ENCODE measurements around the gene ACSS1.

The ACSS1 gene

DNA sequence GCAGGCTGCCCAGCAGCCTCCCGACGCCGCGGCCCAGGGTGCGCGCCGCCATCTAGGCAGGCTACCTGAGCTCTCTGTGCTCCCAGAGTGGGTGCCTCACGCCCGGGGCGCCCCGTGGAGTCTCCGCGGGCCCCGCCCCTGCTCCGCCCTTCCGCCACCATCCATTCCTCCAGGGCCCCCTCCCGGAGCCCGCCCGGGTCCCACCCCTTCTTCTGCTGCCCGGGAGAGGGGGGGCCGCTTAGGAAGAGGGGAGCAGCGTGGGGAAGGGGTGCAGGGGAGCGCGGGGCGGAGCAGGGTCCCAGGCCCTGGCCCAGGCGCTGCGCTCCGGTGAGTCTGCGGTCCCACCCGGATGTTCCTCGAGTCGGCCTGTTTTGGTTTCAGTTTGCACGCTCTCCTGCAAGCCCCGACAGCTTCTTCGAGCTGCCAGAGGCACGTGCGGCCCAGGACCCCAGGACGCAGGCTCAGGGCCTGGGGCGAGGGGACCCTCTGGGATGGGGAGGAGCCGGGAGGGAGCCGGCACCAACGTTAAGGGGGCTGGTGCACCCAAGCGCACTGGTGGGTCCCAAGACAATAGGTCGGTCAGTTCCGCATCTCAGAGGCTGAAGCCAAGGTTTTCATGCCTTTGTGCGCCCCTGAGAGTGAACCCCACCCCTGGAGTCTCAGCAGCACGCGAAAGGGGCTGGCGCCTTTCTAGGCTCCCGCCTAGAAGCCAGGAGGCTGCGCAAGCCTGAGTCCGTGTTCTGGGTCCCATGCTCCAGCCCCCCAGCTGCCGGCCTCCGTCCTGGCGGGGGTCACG is at the start of gene ACSS1:
ACSS1 (minus strand) TSS at position 89 of the 796 bp plus-strand sequence; CDS start at position 52, 37 bp downstream.
- DNase-seq, result no peak

DNA sequence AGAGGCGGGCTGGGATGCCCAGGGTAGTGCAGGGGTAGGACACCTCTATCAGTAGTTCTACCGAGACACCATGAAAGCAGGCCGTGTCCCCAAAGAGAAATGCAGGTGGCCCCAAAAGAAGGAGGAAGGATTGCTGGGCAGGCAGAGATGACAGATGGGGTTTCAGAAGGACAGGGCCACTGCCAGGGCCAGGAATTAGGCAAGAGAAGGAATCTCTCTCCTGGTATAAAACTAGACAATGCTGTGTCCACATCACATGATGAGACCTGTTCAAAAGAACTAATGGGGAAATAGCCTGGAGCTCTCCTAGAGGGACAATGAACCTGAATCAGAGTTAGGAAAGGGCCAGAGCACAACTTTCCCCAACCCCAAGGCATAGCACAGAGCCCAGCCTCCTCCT is 45.6 kb upstream of the ACSS1 start:
- no peak for DNase-seq

DNA sequence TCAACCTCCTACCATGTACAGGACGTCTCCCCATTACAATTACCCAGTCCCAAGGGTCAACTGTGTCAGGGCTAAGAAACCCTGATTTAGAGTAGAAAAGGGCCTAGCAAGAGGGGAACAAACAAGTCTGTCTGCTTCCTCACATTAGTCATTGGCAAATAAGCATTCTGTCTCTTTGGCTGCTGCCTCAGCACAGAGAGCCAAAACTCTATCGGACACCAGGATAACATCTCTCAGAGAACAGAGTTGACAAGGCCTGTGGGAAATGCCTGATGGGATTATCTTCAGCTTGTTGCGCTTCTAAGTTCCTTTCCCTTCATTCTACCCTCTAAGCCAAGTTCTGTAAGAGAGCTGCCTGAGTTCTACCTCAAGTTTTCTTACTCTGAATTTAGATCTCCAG is 43.0 kb upstream of the ACSS1 start:
- DNase-seq, result no peak

DNA sequence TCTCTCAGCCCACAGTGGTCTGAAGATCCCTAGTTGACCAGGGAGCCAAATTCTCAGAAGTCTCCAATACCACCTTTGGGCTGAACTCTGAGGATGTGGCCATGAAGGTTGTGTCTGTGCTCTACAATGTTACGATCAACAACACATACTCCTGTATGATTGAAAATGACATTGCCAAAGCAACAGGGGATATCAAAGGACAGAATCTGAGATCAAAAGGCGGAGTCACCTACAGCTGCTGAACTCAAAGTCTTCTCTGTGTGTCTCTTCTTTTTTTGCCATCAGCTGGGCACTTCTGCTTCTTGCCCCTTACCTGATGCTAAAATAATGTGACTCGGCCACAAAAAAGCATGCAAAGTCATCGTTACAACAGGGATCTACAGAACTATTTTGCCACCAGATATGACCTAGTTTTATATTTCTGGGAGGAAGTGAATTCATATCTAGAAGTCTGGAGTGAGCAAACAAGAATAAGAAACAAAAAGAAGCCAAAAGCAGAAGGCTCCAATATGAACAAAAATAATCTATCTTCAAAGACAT is 41.7 kb upstream of the ACSS1 start:
- no peak for DNase-seq

DNA sequence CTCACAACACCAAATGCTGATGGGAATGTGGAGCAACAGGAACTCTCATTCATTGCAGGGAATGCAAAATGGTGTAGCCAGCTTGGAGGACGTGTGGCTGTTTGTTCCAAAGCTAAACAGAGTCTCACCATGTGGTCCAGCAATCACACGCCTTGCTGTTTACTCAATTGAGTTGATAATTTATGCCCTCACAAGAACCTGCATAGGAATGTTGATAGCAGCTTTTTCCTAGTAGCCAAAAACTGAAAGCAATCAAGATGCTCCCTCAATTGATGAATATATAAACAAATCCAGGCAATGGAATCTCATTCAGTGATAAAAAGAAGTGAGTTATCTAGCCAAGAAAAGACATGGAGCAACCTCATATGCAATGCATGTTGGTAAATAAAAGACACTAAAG is 39.6 kb upstream of the ACSS1 start:
- DNase-seq, result no peak

DNA sequence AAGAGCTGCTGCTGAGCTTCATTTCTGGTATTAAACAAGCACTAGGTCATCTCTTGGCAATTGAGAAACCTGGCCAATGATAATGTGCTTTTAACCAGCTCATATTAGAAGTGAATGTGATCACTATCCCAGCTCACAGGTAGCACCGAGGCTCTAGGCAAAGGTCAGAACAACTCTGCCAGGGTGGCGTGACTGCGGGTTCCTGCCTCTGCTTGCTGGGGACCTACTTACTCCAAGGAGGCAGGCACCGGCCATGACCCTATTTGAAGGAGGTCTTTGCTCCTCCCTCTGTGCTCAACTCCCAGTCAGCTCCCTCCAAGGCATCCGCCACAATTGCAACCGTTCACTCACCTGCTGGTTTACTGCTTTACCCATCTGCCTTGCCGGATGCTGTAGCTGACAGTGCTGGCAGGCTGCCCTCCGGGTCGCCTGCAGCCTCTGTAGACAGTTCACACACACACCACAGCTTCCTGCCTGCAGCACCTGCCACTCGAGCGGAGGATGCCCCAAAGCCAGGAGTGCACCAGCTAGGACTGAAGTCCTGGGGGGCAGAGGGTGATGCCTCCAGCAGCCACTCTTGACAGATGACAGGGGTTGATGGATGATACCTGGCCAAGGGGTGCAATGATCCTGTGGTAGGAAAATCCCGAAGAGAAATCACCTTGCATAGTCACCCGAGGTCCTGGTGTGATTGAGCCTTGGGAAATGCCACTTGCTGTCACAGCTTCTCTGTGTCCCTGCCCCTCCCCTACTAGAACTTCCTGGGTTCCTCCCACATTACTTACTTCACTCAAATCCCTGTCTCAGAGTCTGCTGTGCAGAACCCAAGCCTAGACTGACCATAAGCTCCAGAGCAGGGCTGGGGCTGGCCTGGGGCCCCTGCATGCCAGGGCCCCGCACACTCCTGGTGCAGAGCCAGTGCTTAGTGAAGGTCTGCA is 32.8 kb upstream of the ACSS1 start:
- DNase-seq, result peak in 1 of 2 experiments; percentile 6

DNA sequence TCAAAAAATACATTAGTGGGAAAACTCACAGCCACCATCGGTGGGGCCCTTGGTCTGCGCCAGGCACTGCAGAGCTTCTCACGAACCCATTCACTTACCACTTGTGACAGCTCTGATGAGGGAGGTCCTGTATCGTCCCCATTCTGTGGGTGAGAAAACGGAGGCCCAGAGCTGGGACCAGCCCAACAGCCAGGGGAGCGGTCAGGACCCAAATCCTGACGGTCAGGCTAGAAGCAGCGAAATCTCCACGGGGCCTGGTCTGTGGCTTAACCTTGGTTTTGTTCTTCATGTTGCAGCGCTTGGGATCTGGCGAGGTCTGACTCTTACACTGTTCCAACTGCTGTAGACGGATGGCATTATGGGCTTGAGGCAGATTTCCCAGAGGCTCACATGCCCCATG is 31.7 kb upstream of the ACSS1 start:
- no peak for DNase-seq

DNA sequence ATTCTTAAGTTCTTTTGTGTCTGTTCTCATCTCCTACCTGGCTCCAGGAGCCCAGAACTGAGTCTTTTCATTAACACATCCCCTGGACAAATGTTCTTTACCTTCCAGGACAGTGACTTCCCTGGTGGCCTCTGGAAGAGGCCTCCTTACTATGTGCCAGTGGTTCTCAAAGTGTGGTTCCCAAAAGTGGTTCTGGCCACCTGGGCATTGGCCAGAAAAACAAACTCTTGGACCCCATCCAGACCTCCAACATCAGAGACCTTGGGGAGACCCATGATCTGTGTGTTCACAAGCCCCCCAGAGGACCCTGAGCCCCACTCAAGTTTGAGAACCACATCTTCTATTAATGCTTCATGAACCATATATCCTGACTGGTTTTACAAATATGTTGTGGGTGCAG is 31.2 kb upstream of the ACSS1 start:
- DNase-seq, result no peak

DNA sequence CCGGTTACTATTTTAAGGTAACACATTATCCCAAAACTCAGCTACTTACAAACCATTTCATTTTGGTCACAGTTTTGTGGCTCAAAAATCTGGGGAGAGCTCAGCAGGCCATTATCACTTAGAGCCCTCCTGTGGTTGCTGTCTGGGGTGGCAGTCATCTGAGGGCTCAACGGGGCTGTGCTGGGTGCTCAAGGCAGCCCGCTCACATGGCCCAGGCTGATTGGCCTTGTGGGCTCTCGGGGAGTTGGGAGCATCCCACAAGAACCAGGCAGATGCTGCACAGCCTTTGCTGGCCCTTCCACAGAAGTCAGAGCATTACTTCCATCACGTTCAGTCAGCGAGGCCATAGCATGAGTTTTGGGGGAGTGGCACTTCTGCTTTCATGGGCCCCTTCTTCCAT is 30.3 kb upstream of the ACSS1 start:
- DNase-seq, result no peak

DNA sequence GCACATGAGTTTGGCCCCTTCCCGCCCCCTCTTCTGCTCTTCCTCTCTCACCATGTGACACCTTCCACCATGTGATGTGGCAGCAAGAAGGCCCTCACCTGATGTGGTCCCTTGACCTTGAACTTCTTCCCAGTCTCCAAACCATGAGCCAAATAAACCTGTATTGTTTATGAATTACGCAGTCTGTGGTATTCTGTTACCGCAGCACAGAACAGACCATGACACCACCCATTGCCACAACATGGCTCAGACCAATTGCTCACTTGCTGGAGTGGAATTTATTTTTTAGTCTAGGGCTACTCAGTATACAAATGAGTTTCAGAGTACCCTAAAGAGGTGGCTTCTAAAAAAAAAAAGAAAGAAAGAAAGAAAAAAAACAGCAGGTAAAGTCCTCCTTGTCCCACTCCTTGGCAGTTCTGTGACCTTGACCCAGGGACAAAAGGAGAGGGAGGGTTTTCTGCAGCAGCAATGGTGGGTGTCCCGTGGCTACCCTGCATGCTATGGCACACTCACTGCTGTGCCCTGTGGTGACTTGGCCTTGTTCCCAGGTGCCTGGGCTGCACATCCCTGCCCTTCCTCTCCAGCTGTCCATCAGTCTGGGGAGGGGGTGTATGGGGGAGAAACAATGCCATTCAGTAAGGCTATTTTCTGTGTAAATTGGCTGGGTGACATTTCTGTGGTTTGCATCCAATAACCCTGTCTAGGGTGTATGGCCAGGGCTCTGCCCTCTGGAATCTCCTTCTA is 29.4 kb upstream of the ACSS1 start:
- DNase-seq, result no peak

DNA sequence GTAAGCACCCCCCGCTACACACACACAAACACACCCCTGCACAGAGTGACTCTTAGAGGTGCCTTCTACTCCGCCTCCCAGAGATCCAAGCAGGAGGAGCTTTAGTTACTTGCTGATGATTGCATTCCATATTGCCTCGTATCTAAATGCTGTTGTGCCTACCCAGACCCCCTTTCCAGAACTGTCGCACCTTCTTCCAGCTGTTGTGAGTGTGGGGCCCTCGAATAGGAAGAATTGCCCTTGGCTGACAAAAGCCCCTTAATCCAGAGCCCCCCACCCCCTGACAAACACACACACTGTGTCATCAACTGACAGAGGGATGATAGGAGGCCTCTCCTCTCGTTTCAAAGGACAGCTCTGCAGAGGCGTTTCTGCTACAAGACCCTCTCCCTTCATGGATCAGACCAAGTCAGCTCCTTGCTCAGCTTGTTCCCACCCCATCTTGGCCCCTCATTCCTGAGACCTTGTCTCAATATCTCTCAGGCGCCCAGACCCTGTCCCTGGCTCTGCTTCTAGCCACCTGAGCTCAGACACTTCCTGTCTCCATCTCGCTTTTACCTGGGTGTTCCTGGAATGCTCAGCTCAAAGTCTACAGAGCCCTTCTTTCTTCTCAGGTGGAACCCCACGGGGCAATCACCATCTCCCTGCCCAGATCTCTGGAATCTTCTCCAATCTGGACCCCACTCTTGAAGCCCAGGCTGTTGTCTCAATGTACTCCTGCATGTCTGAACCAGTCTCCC is 28.0 kb upstream of the ACSS1 start:
- no peak for DNase-seq

DNA sequence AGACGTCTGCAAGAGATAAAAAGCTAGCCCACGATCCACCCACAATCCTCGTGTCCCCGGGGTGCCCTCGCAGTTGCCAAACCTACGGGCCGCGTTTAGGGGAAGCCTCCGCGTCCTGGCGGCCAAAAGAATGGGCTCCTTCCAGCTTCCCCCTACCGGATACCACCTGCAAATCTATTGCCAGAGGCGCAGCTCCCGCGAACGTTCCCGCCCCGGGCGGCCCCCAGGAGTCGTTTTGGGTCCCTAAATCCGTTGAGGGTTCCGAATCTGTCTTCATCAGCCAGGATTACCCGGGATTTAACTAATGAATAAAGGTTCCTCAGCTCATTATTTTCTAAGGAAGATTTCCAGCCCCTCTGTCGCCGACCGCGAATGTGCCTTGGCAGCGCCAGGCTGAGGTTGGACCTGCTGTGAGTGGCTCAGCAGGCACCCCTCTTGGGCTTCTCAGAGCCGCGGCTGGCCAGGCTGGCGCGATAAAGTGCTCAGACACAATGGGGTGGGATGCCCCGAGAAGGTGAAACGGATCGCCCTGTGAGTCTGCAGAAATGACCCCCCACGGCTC is 26.8 kb upstream of the ACSS1 start:
- DNase-seq, result no peak

DNA sequence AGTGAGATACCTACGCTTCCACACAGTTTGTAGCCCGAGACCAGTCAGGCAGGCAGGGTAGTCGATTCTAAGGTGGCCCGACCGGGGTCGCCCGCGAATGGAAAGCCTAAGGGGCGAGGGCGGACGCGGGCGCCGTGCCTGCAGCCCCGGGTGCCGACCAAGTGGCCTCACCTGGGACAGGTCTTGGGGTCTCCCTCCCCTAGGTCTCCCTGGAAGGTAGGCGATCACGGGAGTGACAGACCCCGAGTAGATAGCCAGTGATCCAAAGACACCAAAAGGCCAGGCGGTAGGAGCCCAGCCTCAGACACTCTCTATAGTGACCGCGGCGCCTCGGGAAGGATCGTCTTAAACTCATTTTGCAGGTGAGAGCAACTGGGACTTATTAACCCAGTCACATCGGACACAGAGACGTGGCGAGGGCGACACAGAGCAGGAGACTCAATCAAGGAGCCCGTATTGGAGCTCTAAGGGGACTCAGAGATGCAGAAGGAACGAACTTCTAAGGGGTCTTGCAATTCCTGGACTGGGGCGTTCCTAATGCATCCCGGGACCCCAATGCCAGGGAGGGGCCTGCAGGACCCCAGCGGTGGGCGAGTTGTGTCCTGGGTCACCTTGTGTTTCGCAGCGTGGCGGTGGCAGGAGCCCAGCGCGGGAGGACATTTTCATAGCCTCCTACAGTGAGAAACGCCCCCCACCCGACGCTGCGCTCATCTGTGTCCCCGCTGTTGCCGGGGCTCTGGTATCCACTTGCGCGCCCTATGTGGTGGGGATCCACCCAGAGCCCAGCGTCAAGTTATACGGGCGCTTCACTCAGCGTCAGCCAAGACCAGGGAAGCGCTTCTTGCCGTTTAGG is 26.1 kb upstream of the ACSS1 start:
- no peak for DNase-seq

DNA sequence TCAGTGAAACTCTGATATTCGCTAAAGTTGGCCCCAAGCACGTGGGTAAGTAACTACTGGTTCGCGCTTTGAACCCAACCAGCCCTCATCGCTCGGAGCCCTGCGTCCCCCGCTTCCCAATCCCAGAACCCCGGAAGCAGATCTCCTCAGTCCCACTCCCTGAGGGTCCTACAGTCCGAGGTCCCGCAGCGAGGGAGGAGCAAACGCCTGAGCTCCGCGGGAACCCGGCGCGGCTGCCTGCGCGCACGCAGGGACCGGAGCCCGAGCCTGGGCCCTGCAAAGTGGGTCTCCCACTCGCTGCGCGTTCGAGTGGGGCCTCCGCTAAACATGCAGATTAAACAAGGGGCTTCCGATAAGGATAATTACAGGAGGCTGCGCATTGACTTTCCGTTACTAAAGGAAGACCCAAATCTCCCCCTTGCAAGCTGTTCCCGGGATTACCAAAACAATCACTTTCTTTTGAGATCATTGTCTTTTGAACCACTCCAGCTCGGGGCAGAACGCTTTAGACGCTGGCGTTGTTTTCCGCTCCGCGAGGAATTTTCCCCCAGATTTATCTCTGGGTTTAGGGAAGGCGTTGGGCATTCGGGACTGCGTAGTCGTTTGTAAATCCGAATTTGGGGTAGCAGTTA is 25.3 kb upstream of the ACSS1 start:
- no peak for DNase-seq

DNA sequence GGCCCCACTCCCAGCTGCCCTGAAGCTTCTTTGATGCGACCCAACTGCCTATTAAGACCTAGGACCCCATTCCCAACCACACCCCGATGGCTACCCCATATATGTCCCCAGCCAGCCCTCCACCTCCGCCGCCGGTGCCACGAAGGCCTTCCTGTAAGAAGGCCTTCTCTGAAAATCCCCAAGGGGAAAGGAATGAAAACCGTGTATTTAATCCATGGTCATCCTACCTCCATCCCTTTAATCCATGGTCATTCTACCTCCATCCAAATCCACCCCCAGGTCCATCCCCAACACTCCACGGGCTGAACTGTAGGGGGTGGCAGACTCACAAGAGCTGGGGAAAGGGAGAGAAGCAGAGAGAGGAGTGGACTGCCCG is 24.5 kb upstream of the ACSS1 start:
- no peak for DNase-seq

DNA sequence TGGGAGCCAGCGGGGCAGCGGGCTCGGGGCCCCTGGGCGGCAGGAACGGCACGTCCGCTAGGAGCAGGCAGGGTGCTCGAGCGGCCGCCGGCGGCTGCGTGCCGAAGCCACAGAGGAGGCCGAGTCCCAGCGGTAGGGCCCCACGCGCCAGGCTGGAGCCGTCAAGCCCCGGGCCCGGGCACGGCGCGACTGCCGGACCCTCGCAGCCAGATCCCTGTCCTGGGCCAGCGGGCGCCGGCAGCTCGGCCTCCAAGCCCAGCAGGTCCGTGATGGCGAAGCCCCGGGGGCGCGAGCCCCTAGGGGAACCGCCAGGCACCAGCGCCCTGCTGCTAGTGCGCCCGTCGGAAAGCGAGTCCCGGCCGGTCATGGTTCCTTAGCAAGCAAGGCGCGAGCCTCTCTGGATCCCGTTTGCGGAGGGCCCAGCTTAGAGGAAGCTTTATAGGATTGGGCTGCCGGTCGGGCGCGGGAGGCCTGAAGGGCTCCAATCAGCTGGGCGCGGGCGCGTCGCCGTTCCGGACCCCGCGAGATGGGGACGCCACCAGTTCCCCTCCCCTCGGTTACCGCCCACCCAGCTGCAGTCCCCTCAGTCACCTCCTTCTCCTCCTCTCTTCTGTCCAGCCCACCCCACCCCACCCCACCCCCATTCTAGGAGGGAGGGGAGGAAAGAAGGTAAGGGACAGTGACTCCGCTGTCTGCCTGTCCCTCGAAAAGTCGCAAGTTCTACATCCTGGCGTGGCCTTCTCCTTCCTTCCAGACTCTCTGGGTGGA is 24.0 kb upstream of the ACSS1 start, which contains the start of gene VSX1:
VSX1 (minus strand) TSS at position 412 of the 768 bp plus-strand sequence; CDS start at position 367, 45 bp downstream.
- no peak for DNase-seq

DNA sequence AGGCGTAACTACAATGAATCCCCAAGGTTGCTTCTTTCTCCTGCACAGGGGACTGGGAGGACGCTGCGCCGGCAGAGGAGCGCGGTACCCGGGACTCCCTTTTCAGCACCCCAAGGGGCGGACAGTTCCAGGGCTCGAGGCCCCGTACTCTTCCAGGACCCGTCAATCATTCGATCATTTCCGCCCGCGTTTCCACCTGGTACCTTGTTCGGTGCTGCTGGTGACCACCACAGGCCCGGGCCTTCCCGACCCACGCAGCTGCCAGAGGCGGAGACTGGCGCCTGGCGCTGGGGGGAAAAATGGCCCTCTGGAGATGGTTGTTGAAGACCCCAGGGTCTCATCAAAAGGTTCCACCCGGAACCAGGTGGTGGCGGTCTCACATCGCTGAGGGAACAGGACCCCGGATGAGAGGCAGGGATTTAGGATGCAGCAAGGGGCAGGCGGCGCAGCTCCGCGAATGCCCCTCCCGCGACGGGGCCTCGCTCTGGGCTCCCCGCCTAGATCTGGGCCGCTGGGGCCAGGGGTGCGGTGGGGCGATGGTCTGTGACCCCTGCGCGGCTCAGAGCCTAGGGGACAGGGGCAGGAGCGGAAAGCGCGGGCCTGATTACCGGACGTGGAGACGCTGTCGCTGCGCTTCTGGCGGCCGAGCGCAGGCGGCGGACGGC is 23.3 kb upstream of the ACSS1 start:
- no peak for DNase-seq

DNA sequence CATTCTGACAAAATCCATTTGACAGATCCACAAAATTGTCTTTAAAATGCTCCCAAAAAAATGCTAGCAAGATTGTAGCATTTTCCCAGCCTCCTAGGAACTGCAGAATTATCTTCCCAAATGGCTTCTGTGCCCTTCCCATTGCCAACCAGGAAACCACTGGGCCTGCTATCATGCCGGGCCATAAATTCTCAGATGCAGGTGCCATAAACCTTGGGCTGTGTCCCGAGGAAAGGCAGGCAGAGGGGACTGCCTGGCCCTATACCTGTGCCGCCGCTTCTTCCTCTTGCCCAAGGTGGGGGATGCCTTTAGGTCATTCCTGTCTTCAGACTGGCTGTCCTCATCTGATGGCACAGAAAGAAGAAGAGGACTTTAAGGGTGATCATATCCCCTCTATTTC is 21.2 kb upstream of the ACSS1 start:
- no peak for DNase-seq

DNA sequence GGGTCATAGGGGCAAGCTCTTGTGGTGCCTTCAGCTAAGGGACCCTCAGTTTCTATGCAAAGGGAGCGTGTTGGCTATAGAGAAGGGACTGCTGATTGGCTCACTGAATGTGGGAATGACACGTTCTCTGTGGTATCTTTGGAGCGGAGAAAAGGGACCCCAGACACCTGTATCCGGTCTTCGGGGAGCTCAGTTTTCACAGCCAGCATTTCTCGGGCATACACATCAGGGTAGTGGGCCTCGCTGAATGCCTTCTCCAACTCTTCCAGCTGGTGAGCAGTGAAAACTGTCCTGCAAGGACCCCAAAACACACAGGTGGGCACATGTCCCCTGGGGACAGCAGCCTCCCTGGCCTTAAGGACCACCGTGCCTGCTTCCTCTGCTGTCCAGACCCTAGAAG is 20.7 kb upstream of the ACSS1 start:
- DNase-seq, result no peak

Measured in NCI-H446 (cell line).